Ishikawa (cell line): ENCODE data around the gene MGLL.

ENCODE experiments used
- CEBPB ChIP-seq: IDR thresholded peaks from 2 replicates; pipeline ENCODE4 v1.6.1; 2012
- CREB1 ChIP-seq: IDR thresholded peaks from 2 replicates; pipeline ENCODE4 v1.6.1; 2012; ENCODE audit warnings: low read depth
- EGR1 ChIP-seq: IDR thresholded peaks from 2 replicates; pipeline ENCODE4 v1.6.1; 2012
- EP300 ChIP-seq: IDR thresholded peaks from 2 replicates; pipeline ENCODE4 v1.6.1; 2012; ENCODE audit warnings: borderline replicate concordance
- FOXM1 ChIP-seq: IDR thresholded peaks from 2 replicates; pipeline ENCODE4 v1.6.1; 2012; ENCODE audit warnings: low read depth, borderline replicate concordance
- NFIC ChIP-seq: IDR thresholded peaks from 2 replicates; pipeline ENCODE4 v1.6.1; 2012
- RAD21 ChIP-seq: IDR thresholded peaks from 2 replicates; pipeline ENCODE4 v1.6.1; 2012; ENCODE audit warnings: low read depth
- TAF1 ChIP-seq: IDR thresholded peaks from 2 replicates; pipeline ENCODE4 v1.6.1; 2012; ENCODE audit warnings: low read depth, mild to moderate bottlenecking
- TCF12 ChIP-seq: IDR thresholded peaks from 2 replicates; pipeline ENCODE4 v1.6.1; 2012; ENCODE audit warnings: low read depth
- TEAD4 ChIP-seq: IDR thresholded peaks from 2 replicates; pipeline ENCODE4 v1.6.1; 2012
- YY1 ChIP-seq: IDR thresholded peaks from 2 replicates; pipeline ENCODE4 v1.6.1; 2012; ENCODE audit warnings: low read depth
- ZBTB7A ChIP-seq: IDR thresholded peaks from 2 replicates; pipeline ENCODE4 v1.6.1; 2012; ENCODE audit warnings: low read depth
- TF ChIP-seq, protein P1 (sequence below): IDR thresholded peaks from 2 replicates; pipeline ENCODE4 v1.6.1; 2012
- TF ChIP-seq, protein P2 (sequence below): IDR thresholded peaks from 2 replicates; pipeline ENCODE4 v1.6.1; 2012; ENCODE audit warnings: low read depth, mild to moderate bottlenecking
- TF ChIP-seq, protein P3 (sequence below): IDR thresholded peaks from 2 replicates; pipeline ENCODE4 v1.6.1; 2012

The MGLL gene

DNA sequence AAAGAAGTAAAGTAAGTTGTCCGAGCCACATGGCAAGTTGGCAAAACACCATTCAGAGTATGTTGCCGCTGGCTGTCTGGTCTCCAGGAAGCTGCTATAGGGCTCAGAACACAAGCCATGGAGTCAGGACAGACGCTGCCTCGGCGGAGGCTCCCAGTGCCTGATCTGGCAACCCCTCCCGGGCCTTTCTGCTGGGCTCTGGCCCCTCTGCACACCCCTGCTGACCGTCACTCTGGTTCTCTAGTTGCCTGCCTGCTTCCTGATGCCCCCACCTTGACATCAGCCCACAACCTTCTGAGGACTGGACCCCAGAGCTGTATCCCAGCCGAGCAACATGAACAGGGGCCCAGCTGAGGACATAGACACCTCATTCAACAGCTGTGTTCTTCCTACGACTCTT is 39.1 kb downstream of the MGLL start:
- TF ChIP-seq TAF1 (no peak), NFIC (no peak), EP300 (no peak), ZBTB7A (no peak), CREB1 (no peak), FOXM1 (no peak), TEAD4 (no peak), YY1 (no peak), TCF12 (no peak), EGR1 (no peak), CEBPB (no peak), RAD21 (no peak)
- TF ChIP-seq, protein P1, sequence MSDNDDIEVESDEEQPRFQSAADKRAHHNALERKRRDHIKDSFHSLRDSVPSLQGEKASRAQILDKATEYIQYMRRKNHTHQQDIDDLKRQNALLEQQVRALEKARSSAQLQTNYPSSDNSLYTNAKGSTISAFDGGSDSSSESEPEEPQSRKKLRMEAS = no peak
- TF ChIP-seq, protein P2, sequence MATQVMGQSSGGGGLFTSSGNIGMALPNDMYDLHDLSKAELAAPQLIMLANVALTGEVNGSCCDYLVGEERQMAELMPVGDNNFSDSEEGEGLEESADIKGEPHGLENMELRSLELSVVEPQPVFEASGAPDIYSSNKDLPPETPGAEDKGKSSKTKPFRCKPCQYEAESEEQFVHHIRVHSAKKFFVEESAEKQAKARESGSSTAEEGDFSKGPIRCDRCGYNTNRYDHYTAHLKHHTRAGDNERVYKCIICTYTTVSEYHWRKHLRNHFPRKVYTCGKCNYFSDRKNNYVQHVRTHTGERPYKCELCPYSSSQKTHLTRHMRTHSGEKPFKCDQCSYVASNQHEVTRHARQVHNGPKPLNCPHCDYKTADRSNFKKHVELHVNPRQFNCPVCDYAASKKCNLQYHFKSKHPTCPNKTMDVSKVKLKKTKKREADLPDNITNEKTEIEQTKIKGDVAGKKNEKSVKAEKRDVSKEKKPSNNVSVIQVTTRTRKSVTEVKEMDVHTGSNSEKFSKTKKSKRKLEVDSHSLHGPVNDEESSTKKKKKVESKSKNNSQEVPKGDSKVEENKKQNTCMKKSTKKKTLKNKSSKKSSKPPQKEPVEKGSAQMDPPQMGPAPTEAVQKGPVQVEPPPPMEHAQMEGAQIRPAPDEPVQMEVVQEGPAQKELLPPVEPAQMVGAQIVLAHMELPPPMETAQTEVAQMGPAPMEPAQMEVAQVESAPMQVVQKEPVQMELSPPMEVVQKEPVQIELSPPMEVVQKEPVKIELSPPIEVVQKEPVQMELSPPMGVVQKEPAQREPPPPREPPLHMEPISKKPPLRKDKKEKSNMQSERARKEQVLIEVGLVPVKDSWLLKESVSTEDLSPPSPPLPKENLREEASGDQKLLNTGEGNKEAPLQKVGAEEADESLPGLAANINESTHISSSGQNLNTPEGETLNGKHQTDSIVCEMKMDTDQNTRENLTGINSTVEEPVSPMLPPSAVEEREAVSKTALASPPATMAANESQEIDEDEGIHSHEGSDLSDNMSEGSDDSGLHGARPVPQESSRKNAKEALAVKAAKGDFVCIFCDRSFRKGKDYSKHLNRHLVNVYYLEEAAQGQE = no peak
- TF ChIP-seq, protein P3, sequence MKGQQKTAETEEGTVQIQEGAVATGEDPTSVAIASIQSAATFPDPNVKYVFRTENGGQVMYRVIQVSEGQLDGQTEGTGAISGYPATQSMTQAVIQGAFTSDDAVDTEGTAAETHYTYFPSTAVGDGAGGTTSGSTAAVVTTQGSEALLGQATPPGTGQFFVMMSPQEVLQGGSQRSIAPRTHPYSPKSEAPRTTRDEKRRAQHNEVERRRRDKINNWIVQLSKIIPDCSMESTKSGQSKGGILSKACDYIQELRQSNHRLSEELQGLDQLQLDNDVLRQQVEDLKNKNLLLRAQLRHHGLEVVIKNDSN = no peak

DNA sequence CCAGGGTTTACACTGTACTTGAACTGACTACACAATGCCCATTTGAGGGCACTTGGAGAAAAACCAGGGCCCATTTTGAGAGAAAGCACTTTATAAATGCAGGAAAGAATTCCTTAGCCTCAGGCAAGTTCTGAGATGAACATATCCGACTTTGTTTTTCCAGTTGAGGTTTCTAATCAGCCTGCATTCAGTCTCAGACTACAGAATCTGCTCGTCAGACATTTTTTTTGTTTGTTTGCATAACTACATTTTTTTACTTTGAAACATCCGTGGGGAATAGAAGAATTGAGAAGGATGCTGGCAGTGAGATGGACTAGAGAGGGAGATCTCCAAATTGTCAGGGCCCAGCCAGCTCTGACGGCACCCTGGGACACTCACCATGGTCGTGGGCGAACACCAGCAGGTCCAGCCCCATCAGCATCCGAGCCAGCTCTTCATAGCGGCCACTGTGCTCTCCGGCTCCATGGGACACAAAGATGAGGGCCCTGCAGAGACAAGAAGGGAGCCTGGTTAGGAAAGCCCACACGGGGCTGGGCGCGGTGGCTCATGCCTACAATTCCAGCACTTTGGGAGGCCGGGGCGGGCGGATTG is 40.8 kb downstream of the MGLL start:
- TF ChIP-seq CEBPB (no peak), RAD21 (no peak), EGR1 (no peak), CREB1 (no peak), YY1 (no peak), EP300 (no peak), TCF12 (no peak), TEAD4 (no peak), ZBTB7A (no peak), FOXM1 (no peak), NFIC (no peak), TAF1 (no peak)
- TF ChIP-seq, protein P1 = no peak
- TF ChIP-seq, protein P3 = no peak
- TF ChIP-seq, protein P2 = no peak

DNA sequence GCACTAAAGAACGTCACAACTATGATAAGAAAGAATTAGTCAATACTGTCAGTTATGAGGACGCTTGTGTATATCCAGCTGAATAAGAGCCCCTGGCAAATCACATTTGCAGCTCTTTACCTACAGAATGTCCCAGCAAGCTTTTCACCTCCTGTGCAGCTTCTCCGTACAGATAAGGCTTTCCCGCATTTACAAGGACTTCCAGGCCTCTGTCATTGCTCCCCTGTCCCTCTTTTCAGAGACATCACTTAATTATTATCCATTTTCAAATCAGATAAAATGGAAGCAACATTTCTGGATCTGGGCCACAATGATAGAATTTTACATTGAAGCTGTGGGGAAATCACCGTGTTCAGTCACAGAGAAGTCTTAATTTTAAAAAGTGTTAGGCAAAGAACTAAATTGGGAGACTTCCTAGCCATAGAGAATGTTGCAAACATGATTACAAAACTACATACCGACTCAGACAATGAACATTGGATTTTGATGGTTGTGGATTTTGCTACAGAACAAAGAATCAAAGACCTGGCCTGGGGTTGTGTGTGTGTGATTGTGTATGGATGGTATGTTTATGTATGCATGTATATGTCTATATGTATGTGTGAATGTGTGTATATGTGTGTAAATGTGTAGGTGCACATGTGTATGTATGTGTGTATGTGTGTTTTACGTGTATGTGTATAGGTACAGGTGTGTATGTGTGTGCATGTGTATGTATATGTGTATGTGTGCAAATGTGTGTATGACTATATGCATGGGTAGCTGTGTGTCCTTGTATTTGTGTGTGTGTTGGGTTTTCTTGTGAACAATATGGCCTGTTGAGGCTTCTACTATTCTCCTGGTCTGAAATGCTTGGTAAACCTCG is 41.5 kb downstream of the MGLL start:
- TF ChIP-seq ZBTB7A (no peak), RAD21 (no peak), TEAD4 (no peak)
- TF ChIP-seq, protein P3 = no peak
- TF ChIP-seq, protein P1 = no peak

DNA sequence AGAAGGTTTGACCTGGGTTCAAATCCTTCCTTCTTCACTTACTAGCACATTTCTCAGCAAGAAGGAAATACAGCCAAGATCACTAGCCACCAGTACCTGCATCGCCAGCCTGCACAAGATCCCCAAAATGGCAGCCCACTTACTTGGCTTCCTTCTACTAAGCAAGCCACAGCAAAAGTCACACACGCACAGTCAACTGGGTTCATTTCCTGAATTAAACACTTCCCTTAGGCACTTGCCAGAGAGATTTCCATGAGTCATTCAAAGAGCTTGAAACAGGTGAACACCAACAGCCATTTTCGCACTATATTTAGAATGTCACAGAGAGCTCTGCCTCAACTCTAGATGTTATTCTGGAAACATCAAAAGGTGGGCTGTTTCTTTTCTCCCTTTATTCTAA is 42.6 kb downstream of the MGLL start:
- TF ChIP-seq FOXM1 = no peak
- TF ChIP-seq, protein P2 = no peak
- TF ChIP-seq CREB1 = no peak
- no peak for TF ChIP-seq RAD21
- no peak for TF ChIP-seq TAF1
- TF ChIP-seq TEAD4 = no peak
- TF ChIP-seq, protein P3 = no peak
- no peak for TF ChIP-seq YY1
- TF ChIP-seq EP300 = no peak
